NB4 (cell line): ENCODE results near the gene SH2B3.

Experiments
- CTCF ChIP-seq: IDR thresholded peaks from one replicate; pipeline ENCODE4 v1.5.1; 2012; ENCODE audit warnings: low read depth, low read length
- MAX ChIP-seq: IDR thresholded peaks from 2 replicates; pipeline ENCODE4 v1.6.1; 2011; ENCODE audit warnings: low read depth, low read length
- POLR2A ChIP-seq: IDR thresholded peaks from 2 replicates; pipeline ENCODE4 v1.6.1; 2011; ENCODE audit warnings: mild to moderate bottlenecking; ENCODE audit not compliant: insufficient read length; ENCODE audit errors: extremely low read depth

GRCh38 chr12:111431772-111432171 is 26.0 kb downstream of the SH2B3 start:
- TF ChIP-seq CTCF (no peak), POLR2A (no peak), MAX (no peak)
